PFSK-1 (cell line): ENCODE results near the gene GALNTL6.

Experiments used
- FOXP2 ChIP-seq: optimal IDR thresholded peaks from 2 replicates; pipeline ENCODE3; 2011; ENCODE audit warnings: borderline replicate concordance, control low read depth, inconsistent platforms; ENCODE audit not compliant: insufficient read depth; ENCODE audit errors: extremely low read length, extremely low read depth
- POLR2AphosphoS5 ChIP-seq: IDR thresholded peaks from 2 replicates; pipeline ENCODE4 v1.6.1; 2012; ENCODE audit warnings: low read depth, mild to moderate bottlenecking, control low read depth, low read length, moderate library complexity

- TF ChIP-seq POLR2AphosphoS5 (no peak), FOXP2 (no peak)
Measured at GRCh38 chr4:172938072-172938829, 1125.0 kb downstream of the GALNTL6 start.
